ENCODE data around the gene ZBTB16.

Gene ZBTB16

GRCh38 chr11:114132944-114133394 is 73.5 kb downstream of the ZBTB16 start:
- no peaks in the 10 kb centered on the region for H3K9me3 Mint-ChIP-seq
- peak overlapping the region; percentile 15 for H3K27ac Mint-ChIP-seq
- H3K36me3 Mint-ChIP-seq: peaks cover 2% of the 10 kb centered on the region
- H3K4me3 Mint-ChIP-seq: no peak overlapping the region
- H3K27me3 Mint-ChIP-seq: no peaks in the 10 kb centered on the region
- peaks cover 51% of the 10 kb centered on the region for H3K4me1 Mint-ChIP-seq

- no peak overlapping the region for H3K27ac Mint-ChIP-seq
- peaks cover 2% of the 10 kb centered on the region for H3K36me3 Mint-ChIP-seq
- H3K27me3 Mint-ChIP-seq: no peaks in the 10 kb centered on the region
- no peaks in the 10 kb centered on the region for H3K9me3 Mint-ChIP-seq
- H3K4me1 Mint-ChIP-seq: peaks cover 56% of the 10 kb centered on the region
- H3K4me3 Mint-ChIP-seq: no peak overlapping the region
These were observed 74.2 kb downstream of the ZBTB16 start for GRCh38 chr11:114133548-114134329.

GRCh38 chr11:114134870-114135269 is 75.4 kb downstream of the ZBTB16 start:
- H3K4me3 Mint-ChIP-seq: no peak overlapping the region
- H3K27me3 Mint-ChIP-seq: no peaks in the 10 kb centered on the region
- no peak overlapping the region for H3K27ac Mint-ChIP-seq
- H3K36me3 Mint-ChIP-seq: peaks cover 2% of the 10 kb centered on the region
- no peaks in the 10 kb centered on the region for H3K9me3 Mint-ChIP-seq
- peaks cover 56% of the 10 kb centered on the region for H3K4me1 Mint-ChIP-seq

- Mint-ChIP-seq H3K4me3 (no peak overlapping the region), H3K27ac (no peak overlapping the region), H3K4me1 (peaks cover 56% of the 10 kb centered on the region), H3K27me3 (no peaks in the 10 kb centered on the region), H3K9me3 (no peaks in the 10 kb centered on the region), H3K36me3 (peaks cover 2% of the 10 kb centered on the region)
These were observed 76.2 kb downstream of the ZBTB16 start for GRCh38 chr11:114135737-114136151.

DNA sequence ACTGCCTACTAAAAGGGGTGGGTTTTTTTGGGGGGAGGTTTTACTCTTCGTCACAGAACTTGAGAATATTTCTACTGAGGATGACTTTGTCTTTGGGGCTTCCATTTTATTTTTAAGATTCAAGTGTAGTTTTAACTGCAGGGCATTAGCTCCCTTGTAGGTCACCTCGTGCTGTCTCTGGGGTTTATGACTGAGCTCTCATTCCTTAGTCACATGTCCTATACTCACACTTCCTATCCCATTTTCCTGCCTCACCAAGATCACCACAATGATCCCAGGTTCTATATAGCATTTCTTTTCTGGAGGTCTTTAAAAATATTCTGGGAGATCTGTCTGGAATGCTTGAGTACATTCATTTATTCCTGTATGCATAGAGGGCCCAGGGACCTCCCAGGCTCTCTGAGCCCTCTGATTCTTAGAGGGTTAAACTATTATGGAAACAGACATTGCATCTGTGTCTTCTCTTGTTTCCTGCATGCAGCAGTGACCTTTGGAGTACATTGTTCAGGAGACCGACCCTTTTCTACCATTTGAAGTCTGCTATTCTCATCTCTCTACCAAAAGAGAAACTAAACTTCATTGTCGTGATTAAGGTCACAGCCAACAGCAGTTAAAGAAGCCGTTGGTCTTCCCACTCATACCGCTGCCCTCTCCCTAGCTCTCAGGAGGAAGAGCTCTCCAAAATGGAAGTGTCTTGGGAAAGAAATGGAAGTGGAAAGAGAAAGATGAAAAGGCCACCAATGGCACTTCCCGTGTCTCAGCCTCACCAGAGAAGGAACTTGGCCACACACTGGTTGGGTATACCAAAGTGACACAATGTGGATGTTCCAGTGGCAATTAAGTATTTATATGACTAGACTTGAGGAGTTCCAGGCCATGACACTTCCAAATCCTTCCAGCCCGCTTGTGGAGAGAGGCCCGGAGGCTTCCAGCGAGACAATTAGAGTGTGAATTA is 77.5 kb downstream of the ZBTB16 start:
- no peaks in the 10 kb centered on the region for H3K9me3 Mint-ChIP-seq
- peaks cover 52% of the 10 kb centered on the region for H3K4me1 Mint-ChIP-seq
- H3K27ac Mint-ChIP-seq: peak overlapping the region; percentile 4
- H3K27me3 Mint-ChIP-seq: no peaks in the 10 kb centered on the region
- H3K4me3 Mint-ChIP-seq: peak overlapping the region; percentile 13
- peaks cover 6% of the 10 kb centered on the region for H3K36me3 Mint-ChIP-seq

DNA sequence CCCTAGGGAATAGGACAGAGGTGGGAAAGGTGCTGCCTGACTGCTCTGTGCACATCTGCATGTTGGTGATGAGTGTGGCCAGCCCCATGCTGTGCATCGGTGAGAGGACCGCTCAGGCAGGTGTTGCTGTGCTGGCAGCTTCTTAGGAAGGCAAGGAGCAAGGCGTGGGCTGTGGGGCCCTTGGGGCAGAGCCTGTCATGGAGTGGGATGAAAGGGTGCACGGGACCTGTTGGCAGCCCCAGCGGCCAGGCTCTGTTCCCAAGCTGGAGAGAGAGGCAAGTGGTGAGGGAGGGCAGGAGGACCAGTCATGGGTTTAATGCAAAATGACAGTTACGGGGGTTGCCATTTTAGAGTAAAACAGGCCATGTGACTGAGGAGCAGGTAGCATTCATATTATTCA is 78.3 kb downstream of the ZBTB16 start:
- no peaks in the 10 kb centered on the region for H3K27me3 Mint-ChIP-seq
- no peak overlapping the region for H3K27ac Mint-ChIP-seq
- H3K4me3 Mint-ChIP-seq: no peak overlapping the region
- no peaks in the 10 kb centered on the region for H3K9me3 Mint-ChIP-seq
- H3K36me3 Mint-ChIP-seq: peaks cover 6% of the 10 kb centered on the region
- H3K4me1 Mint-ChIP-seq: peaks cover 52% of the 10 kb centered on the region

DNA sequence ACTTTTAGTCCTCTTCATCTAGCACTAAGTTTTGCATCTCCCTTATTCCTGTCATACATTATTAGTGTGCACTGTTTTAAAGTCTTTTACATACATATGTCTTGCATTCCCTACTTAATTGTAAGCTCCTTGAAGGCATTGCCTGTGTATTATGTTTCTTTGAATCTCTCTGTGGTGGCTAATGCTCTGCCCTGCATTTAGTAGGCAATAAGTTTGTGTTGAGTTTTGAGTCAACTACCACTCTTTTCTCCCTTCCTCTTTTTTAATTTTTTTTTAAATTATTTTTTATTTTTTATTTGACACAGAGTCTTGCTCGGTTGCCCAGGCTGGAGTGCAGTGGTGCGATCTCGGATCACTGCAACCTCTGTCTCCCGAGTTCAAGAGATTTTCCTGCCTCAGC is 78.9 kb downstream of the ZBTB16 start:
- Mint-ChIP-seq H3K4me1 (peaks cover 52% of the 10 kb centered on the region), H3K27me3 (no peaks in the 10 kb centered on the region), H3K4me3 (no peak overlapping the region), H3K27ac (peak overlapping the region; percentile 69), H3K36me3 (peaks cover 6% of the 10 kb centered on the region), H3K9me3 (no peaks in the 10 kb centered on the region)

GRCh38 chr11:114140826-114141225 is 81.3 kb downstream of the ZBTB16 start:
- Mint-ChIP-seq H3K4me3 (no peak overlapping the region), H3K27me3 (no peaks in the 10 kb centered on the region), H3K27ac (no peak overlapping the region), H3K4me1 (peaks cover 49% of the 10 kb centered on the region), H3K9me3 (no peaks in the 10 kb centered on the region), H3K36me3 (peaks cover 6% of the 10 kb centered on the region)

GRCh38 chr11:114141863-114142580 is 82.5 kb downstream of the ZBTB16 start:
- Mint-ChIP-seq H3K4me1 (peaks cover 37% of the 10 kb centered on the region), H3K36me3 (peaks cover 6% of the 10 kb centered on the region), H3K9me3 (no peaks in the 10 kb centered on the region), H3K27ac (no peak overlapping the region), H3K4me3 (no peak overlapping the region), H3K27me3 (no peaks in the 10 kb centered on the region)

DNA sequence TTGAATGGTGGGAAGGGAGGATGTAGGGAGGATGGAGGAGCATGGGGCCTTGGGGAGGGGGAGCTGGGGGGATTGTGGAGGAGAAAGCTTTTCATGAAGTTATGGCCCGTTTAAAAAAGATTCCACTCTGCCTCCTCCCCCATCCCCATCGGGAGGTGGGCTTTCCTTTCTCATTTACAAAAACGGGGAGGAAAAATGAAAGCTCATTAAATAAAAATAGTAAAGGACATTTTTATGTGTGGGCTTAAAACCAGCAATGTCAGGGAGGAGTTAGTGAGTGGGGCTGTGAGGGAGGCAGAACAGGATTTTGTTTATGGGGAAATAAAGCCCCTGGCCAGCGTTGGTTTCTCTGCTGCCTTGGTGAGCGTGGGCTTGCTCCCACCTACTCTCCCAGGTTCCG is 83.2 kb downstream of the ZBTB16 start:
- peaks cover 4% of the 10 kb centered on the region for H3K36me3 Mint-ChIP-seq
- no peaks in the 10 kb centered on the region for H3K27me3 Mint-ChIP-seq
- no peak overlapping the region for H3K4me3 Mint-ChIP-seq
- H3K9me3 Mint-ChIP-seq: no peaks in the 10 kb centered on the region
- no peak overlapping the region for H3K27ac Mint-ChIP-seq
- H3K4me1 Mint-ChIP-seq: peaks cover 32% of the 10 kb centered on the region

DNA sequence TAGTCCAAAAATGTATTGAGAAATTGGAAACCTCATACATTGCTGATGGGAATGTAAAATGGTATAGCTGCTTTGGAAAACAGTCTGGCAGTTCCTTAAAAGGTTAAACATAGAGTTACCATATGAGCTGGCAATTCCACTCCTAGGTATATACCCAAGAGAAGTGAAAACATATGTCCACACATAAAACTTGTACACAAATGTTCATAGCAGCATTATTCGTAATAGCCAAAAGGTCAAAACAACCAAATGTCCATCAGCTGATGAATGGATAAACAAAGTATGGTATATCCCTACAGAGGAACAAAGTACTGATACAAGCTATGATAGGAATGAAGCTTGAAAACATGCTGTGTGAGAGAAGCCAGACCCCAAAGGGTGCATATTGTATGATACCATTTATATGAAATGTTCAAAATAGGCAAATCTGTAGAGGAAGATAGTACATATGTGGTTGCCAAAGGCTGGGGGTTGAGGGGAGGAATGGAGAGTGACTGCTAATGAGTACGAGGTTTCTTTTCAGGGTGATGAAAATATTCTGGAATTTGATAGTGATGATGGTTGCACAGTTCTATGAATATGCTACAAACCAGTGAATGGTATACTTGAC is 85.8 kb downstream of the ZBTB16 start:
- peaks cover 34% of the 10 kb centered on the region for H3K4me1 Mint-ChIP-seq
- no peak overlapping the region for H3K4me3 Mint-ChIP-seq
- no peak overlapping the region for H3K27ac Mint-ChIP-seq
- H3K27me3 Mint-ChIP-seq: no peaks in the 10 kb centered on the region
- no peaks in the 10 kb centered on the region for H3K9me3 Mint-ChIP-seq
- peaks cover 4% of the 10 kb centered on the region for H3K36me3 Mint-ChIP-seq

- no peaks in the 10 kb centered on the region for H3K9me3 Mint-ChIP-seq
- H3K27ac Mint-ChIP-seq: no peak overlapping the region
- peaks cover 45% of the 10 kb centered on the region for H3K4me1 Mint-ChIP-seq
- no peaks in the 10 kb centered on the region for H3K27me3 Mint-ChIP-seq
- H3K36me3 Mint-ChIP-seq: no peaks in the 10 kb centered on the region
- H3K4me3 Mint-ChIP-seq: no peak overlapping the region
These were observed 88.0 kb downstream of the ZBTB16 start for GRCh38 chr11:114147375-114148012.

DNA sequence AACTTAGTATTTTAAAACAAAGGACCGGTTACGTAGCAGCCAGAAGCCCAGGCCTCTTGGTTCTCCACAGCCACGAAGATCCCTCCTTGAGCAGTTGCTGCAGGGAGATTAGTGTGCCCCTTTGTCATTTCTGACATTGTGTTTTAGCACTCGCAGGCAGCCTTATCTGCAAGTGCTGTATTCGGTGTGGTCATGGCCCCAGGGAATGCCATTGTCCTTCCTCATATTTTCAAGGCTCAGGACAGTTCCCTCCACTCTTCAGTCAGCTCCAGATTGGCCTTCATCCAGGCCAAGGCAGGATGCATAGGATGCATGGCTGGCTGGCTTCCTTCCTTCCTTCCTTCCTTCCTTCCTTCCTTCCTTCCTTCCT is 88.5 kb downstream of the ZBTB16 start:
- H3K36me3 Mint-ChIP-seq: no peaks in the 10 kb centered on the region
- no peaks in the 10 kb centered on the region for H3K27me3 Mint-ChIP-seq
- H3K4me1 Mint-ChIP-seq: peaks cover 48% of the 10 kb centered on the region
- no peak overlapping the region for H3K27ac Mint-ChIP-seq
- H3K4me3 Mint-ChIP-seq: no peak overlapping the region
- H3K9me3 Mint-ChIP-seq: no peaks in the 10 kb centered on the region

DNA sequence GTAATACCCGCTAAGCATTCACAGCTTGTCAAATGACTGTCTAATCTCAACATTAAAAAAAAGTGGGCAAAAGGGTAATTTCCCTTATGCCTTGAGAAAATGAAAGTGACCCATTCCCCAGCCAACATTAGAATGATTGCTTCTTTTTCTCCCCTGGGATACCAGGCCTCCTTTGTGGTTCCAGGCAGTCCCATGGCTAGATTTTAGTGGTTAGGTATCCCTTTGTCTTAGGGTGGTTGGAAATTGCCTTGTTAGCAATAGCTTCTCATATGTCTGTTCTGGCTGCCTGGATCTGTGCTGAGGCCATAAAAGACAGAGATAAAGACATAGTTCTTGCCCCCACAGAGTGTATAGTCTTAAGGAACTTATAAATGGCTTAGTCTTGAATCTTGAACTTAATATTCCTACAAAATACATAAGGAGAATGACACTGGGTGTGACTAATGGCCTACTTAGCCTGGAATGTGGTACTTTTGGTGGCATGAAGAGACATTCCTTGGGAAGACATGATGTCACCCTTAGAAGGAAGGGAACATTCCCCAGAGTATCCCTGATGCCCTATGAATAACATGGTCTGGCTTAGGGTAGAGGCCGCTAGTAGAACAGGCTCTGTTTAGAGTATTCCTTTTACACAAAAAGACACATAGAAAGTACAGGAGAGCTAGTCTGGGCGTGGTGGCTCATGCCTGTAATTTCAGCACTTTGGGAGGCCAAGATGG is 90.3 kb downstream of the ZBTB16 start:
- peaks cover 44% of the 10 kb centered on the region for H3K4me1 Mint-ChIP-seq
- H3K4me3 Mint-ChIP-seq: no peak overlapping the region
- H3K36me3 Mint-ChIP-seq: no peaks in the 10 kb centered on the region

More for the DNA sequence above, 90.3 kb downstream of the ZBTB16 start:
- Mint-ChIP-seq H3K27ac (no peak overlapping the region), H3K9me3 (no peaks in the 10 kb centered on the region), H3K27me3 (no peaks in the 10 kb centered on the region)
